H1 (cell line): ENCODE data around the gene NARS2. TPM values are rescaled to one million over a fixed set of nuclear protein-coding genes. Genes with fewer than 3 reads are reported as not detected.
A peak's percentile ranks its signal among the peaks of the same experiment; 100 is the strongest.

Experiments used
- CTCF ChIA-PET: fragments of 300-600 bp; sonication (Branson Sonifier 250); formaldehyde crosslinking; loops from one replicate; lab custom pipeline; 2021; ENCODE audit not compliant: partially characterized antibody; lab: Charles Lee
- POLR2A ChIA-PET: fragments of 300-600 bp; sonication (Branson Sonifier 250); formaldehyde crosslinking; loops from one replicate; lab custom pipeline; 2021; ENCODE audit warnings: inconsistent platforms; ENCODE audit not compliant: partially characterized antibody; lab: Charles Lee
- DNase-seq, 2 experiments: peaks; one replicate each; pipeline versions ENCODE4 v3.0.0 to v3.0.0-alpha.2; 2010 to 2022; ENCODE audit warnings: low spot score in 2 of 2, low read depth in 1 of 2, mixed read lengths in 1 of 2
- FAIRE-seq: peaks from 2 replicates; lab custom pipeline; 2011; peaks lifted over from hg19 to GRCh38; lab: Jason Lieb, UNC
- H2AFZ ChIP-seq: 2 replicates; pipeline ENCODE4 v1.8.1; 2012; ENCODE audit warnings: low read length, inconsistent platforms
- H2AK5ac ChIP-seq: 2 replicates; pipeline ENCODE4 v1.6.1; 2013; ENCODE audit warnings: low read depth, low read length
- H2BK120ac ChIP-seq: replicated peaks from 2 replicates; pipeline ENCODE3; 2013; ENCODE audit warnings: low read depth, low read length, inconsistent platforms
- H2BK12ac ChIP-seq: 2 replicates; pipeline ENCODE4 v1.6.1; 2013; ENCODE audit warnings: low read depth, low read length
- H2BK15ac ChIP-seq: 2 replicates; pipeline ENCODE4 v1.6.1; 2013; ENCODE audit warnings: low read length
- H2BK20ac ChIP-seq: 2 replicates; pipeline ENCODE4 v1.6.1; 2013; ENCODE audit warnings: low read length
- H2BK5ac ChIP-seq: 2 replicates; pipeline ENCODE4 v1.6.1; 2013; ENCODE audit warnings: low read depth, low read length
- H3K14ac ChIP-seq: 2 replicates; pipeline ENCODE4 v1.6.1; 2013; ENCODE audit warnings: inconsistent platforms; ENCODE audit not compliant: insufficient read length
- H3K18ac ChIP-seq: 2 replicates; pipeline ENCODE4 v1.6.1; 2013; ENCODE audit warnings: low read length; ENCODE audit errors: extremely low read depth
- H3K23ac ChIP-seq: 2 replicates; pipeline ENCODE4 v1.6.1; 2013; ENCODE audit warnings: inconsistent platforms; ENCODE audit not compliant: insufficient read length
- H3K23me2 ChIP-seq: 2 replicates; pipeline ENCODE4 v1.6.1; 2013; ENCODE audit warnings: low read depth, low read length
- H3K27ac ChIP-seq: 2 replicates; pipeline ENCODE4 v1.6.1; 2011; ENCODE audit warnings: low read depth, low read length, inconsistent platforms
- H3K27me3 ChIP-seq, 4 experiments: replicated peaks in 1 of 4; 1 replicate in 1 of 4; 2 replicates in 3 of 4; pipeline versions ENCODE4 v1.6.1 to v1.8.1; 2011 to 2013; ENCODE audit warnings: low read length in 3 of 4, mild to moderate bottlenecking in 3 of 4, inconsistent platforms in 2 of 4, mixed read lengths in 2 of 4, moderate library complexity in 1 of 4; ENCODE audit not compliant: control insufficient read depth in 3 of 4, insufficient read depth in 3 of 4; ENCODE audit errors: extremely low read depth in 1 of 4
- H3K36me3 ChIP-seq, 4 experiments: 2 replicates each; pipeline versions ENCODE4 v1.6.1 to v1.8.1; 2011 to 2013; ENCODE audit warnings: mild to moderate bottlenecking in 4 of 4, low read length in 3 of 4, moderate library complexity in 2 of 4, control low read depth in 1 of 4, inconsistent platforms in 1 of 4; ENCODE audit not compliant: insufficient read depth in 4 of 4, control insufficient read depth in 2 of 4
- H3K4ac ChIP-seq: replicated peaks from 2 replicates; pipeline ENCODE3; 2013; ENCODE audit warnings: low read length, low read depth, mixed read lengths, inconsistent platforms; ENCODE audit not compliant: insufficient read length
- H3K4me1 ChIP-seq, 4 experiments: replicated peaks in 1 of 4; 1 replicate in 1 of 4; 2 replicates in 3 of 4; pipeline versions ENCODE4 v1.6.1 to v1.8.1; 2011 to 2013; ENCODE audit warnings: low read length in 3 of 4, inconsistent platforms in 2 of 4, mixed read lengths in 1 of 4; ENCODE audit not compliant: insufficient read depth in 4 of 4, control insufficient read depth in 3 of 4
- H3K4me2 ChIP-seq, 2 experiments: 2 replicates each; pipeline versions ENCODE4 v1.6.1 to v1.8.1; 2011 to 2013; ENCODE audit warnings: low read depth in 2 of 2, low read length in 2 of 2, control low read depth in 1 of 2, inconsistent platforms in 1 of 2, mild to moderate bottlenecking in 1 of 2; ENCODE audit not compliant: insufficient read depth in 1 of 2
- H3K4me3 ChIP-seq, 4 experiments: fragments of 200-600, 300-600 bp in 1 of 4; sonication (generic), shearing (Covaris generic), sonication (Bioruptor Twin) in 1 of 4; 2 replicates each; pipeline versions ENCODE4 v1.5.1 to v1.8.1; 2011 to 2016; ENCODE audit warnings: low read length in 4 of 4, low read depth in 3 of 4, control low read depth in 2 of 4, inconsistent platforms in 2 of 4, mild to moderate bottlenecking in 2 of 4, mixed read lengths in 1 of 4, moderate library complexity in 1 of 4; ENCODE audit not compliant: insufficient read depth in 2 of 4; ENCODE audit errors: extremely low read depth in 1 of 4
- H3K56ac ChIP-seq: replicated peaks from 2 replicates; pipeline ENCODE3; 2013; ENCODE audit warnings: low read depth, mild to moderate bottlenecking, mixed read lengths, low read length, inconsistent platforms; ENCODE audit not compliant: insufficient read length
- H3K79me1 ChIP-seq: 2 replicates; pipeline ENCODE4 v1.6.1; 2013; ENCODE audit warnings: low read depth, low read length, control low read depth
- H3K79me2 ChIP-seq, 2 experiments: 2 replicates each; pipeline versions ENCODE4 v1.6.1 to v1.8.1; 2012 to 2013; ENCODE audit warnings: low read length in 2 of 2, mild to moderate bottlenecking in 2 of 2, inconsistent platforms in 1 of 2; ENCODE audit not compliant: insufficient read depth in 2 of 2, control insufficient read depth in 1 of 2
- H3K9ac ChIP-seq, 4 experiments: replicated peaks in 1 of 4; 1 replicate in 1 of 4; 2 replicates in 3 of 4; pipeline versions ENCODE4 v1.6.1 to v1.8.1; 2011 to 2013; ENCODE audit warnings: low read depth in 3 of 4, low read length in 3 of 4, control low read depth in 2 of 4, mild to moderate bottlenecking in 2 of 4, moderate library complexity in 2 of 4, inconsistent platforms in 1 of 4; ENCODE audit errors: extremely low read depth in 1 of 4
- H3K9me3 ChIP-seq, 2 experiments: 2 replicates each; pipeline versions ENCODE4 v1.6.1 to v1.8.1; 2012 to 2013; ENCODE audit warnings: mild to moderate bottlenecking in 2 of 2, moderate library complexity in 2 of 2, control low read depth in 1 of 2, inconsistent platforms in 1 of 2, low read depth in 1 of 2, low read length in 1 of 2, mixed read lengths in 1 of 2; ENCODE audit not compliant: insufficient read depth in 2 of 2
- H4K20me1 ChIP-seq, 2 experiments: replicated peaks in 1 of 2; 2 replicates each; pipeline versions ENCODE3 to v1.8.1; 2011 to 2013; ENCODE audit warnings: inconsistent platforms in 2 of 2, low read length in 2 of 2, mild to moderate bottlenecking in 1 of 2; ENCODE audit not compliant: insufficient read depth in 2 of 2, control insufficient read depth in 1 of 2
- H4K5ac ChIP-seq: 2 replicates; pipeline ENCODE4 v1.6.1; 2013; ENCODE audit warnings: low read length, low read depth, mixed read lengths, inconsistent platforms; ENCODE audit not compliant: insufficient read length
- H4K8ac ChIP-seq: 2 replicates; pipeline ENCODE4 v1.8.0; 2013; ENCODE audit warnings: mild to moderate bottlenecking, moderate library complexity, low read length, inconsistent platforms; ENCODE audit not compliant: insufficient read depth; ENCODE audit errors: extremely low read depth
- H4K91ac ChIP-seq: replicated peaks from 2 replicates; pipeline ENCODE3; 2013; ENCODE audit warnings: low read length, mixed read lengths, inconsistent platforms; ENCODE audit not compliant: insufficient read length
- RAD21 ChIP-seq, 2 experiments: IDR thresholded peaks in 1 of 2; conservative IDR thresholded peaks in 1 of 2; 2 replicates each; pipeline ENCODE4 v1.6.1; 2011; ENCODE audit warnings: low read depth in 2 of 2, low read length in 2 of 2, improper control_type of control experiment in 1 of 2, inconsistent platforms in 1 of 2, mild to moderate bottlenecking in 1 of 2, moderate library complexity in 1 of 2
- SUZ12 ChIP-seq: fragments of 200-600 bp; sonication (generic); IDR thresholded peaks from 2 replicates; pipeline ENCODE4 v1.6.1; 2012; ENCODE audit warnings: mild to moderate bottlenecking, inconsistent platforms, low read length, moderate library complexity, mixed read lengths
- WGBS, 2 experiments: shearing (Covaris generic) in 1 of 2; methylation state at CpG; one replicate each; pipeline versions ENCODE4 v1.1.6 to v1.1.7; 2013 to 2015; ENCODE audit warnings: low lambda C conversion rate in 2 of 2, mixed read lengths in 2 of 2, inconsistent platforms in 1 of 2, low coverage in 1 of 2, missing lambda C conversion rate in 1 of 2; ENCODE audit not compliant: insufficient replicate concordance in 2 of 2, insufficient coverage in 1 of 2, insufficient read length in 1 of 2; ENCODE audit errors: extremely low coverage in 1 of 2, missing lambda C conversion rate in 1 of 2; 5-methylcytosine and 5-hydroxymethylcytosine counted together
- polyA plus RNA-seq, 7 experiments: library from polyadenylated mRNA; depleted of rRNA in 3 of 7; stranded (reverse) in 5 of 7; unstranded in 2 of 7; fragments of >200 nt in 5 of 7; fragments of 200-250 nt in 2 of 7; gene quantifications; 1 replicate in 5 of 7; 2 replicates in 1 of 7; 4 replicates in 1 of 7; pipeline versions ENCODE4 v1.2.1 to v1.2.3, GENCODE V29; 2011 to 2013; ENCODE audit warnings: missing spikeins in 2 of 7, mixed read lengths in 2 of 7
- total RNA-seq: library from RNA; stranded (reverse); fragmentation: NEBNext Ultra II Directional; extraction: Animal tissue kit (Norgen Biotek cat#: 25700); gene quantifications from 2 replicates; pipeline ENCODE4 v1.2.1, GENCODE V29; 2021
- TF ChIP-seq, protein P1 (sequence below), 3 experiments: IDR thresholded peaks; 1 replicate in 2 of 3; 2 replicates in 1 of 3; pipeline versions ENCODE4 v1.5.1 to v1.6.1; 2011; ENCODE audit warnings: low read length in 3 of 3, mild to moderate bottlenecking in 3 of 3, inconsistent platforms in 2 of 3, low read depth in 1 of 3, moderate library complexity in 1 of 3; ENCODE audit not compliant: insufficient read depth in 1 of 3; ENCODE audit errors: control extremely low read depth in 1 of 3

NARS2 gene
- total and polyA plus RNA-seq, 2 of the 8 experiments (the other 6 are each of a cell fraction or from before 2014, with no cell fraction given): 26.2 to 51.6 TPM

- H2BK15ac ChIP-seq: no peak overlapping the region
- H4K20me1 ChIP-seq: peaks cover 0 to 2% of the 10 kb centered on the region in 2 experiments
- H3K9me3 ChIP-seq: peaks cover 3 to 8% of the 10 kb centered on the region in 2 experiments; a peak in 1 of 4 replicates
- TF ChIP-seq, protein P1, sequence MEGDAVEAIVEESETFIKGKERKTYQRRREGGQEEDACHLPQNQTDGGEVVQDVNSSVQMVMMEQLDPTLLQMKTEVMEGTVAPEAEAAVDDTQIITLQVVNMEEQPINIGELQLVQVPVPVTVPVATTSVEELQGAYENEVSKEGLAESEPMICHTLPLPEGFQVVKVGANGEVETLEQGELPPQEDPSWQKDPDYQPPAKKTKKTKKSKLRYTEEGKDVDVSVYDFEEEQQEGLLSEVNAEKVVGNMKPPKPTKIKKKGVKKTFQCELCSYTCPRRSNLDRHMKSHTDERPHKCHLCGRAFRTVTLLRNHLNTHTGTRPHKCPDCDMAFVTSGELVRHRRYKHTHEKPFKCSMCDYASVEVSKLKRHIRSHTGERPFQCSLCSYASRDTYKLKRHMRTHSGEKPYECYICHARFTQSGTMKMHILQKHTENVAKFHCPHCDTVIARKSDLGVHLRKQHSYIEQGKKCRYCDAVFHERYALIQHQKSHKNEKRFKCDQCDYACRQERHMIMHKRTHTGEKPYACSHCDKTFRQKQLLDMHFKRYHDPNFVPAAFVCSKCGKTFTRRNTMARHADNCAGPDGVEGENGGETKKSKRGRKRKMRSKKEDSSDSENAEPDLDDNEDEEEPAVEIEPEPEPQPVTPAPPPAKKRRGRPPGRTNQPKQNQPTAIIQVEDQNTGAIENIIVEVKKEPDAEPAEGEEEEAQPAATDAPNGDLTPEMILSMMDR (IDR thresholded peaks at IDR 0.05; ENCODE audit: control extremely low read depth in 1 of 3, insufficient read depth in 1 of 3, low read depth in 1 of 3, low read length in 3 of 3): peak in 1 of 3 experiments; percentile 32; a peak in 2 of 4 replicates
- TF ChIP-seq RAD21 (IDR thresholded peaks at IDR 0.05 in 1 of 2, conservative IDR thresholded peaks at IDR 0.05 in 1 of 2; ENCODE audit: low read depth in 2 of 2, low read length in 2 of 2) (peak in 1 of 2 experiments; percentile 5; a peak in 1 of 4 replicates), SUZ12 (no peak)
- H4K8ac ChIP-seq: no peak overlapping the region
- ChIA-PET POLR2A (no interaction called here), CTCF (interaction anchor here (0.7 to 3.2 kb wide), 15 partner anchors 9 to 208 kb away, joined by 3 to 27 read pairs (median 4); no protein-coding TSS in a partner anchor)
- no peak overlapping the region for H3K4me2 ChIP-seq
- FAIRE-seq: no peak
- no peaks in the 10 kb centered on the region for H3K79me1 ChIP-seq
- H2BK12ac ChIP-seq: no peak overlapping the region
- H3K4me3 ChIP-seq: no peak overlapping the region
- peaks cover 0 to 11% of the 10 kb centered on the region in 2 experiments; a peak in 2 of 4 replicates for H3K79me2 ChIP-seq
- 90% methylated on average over 14 of the region's 14 CpGs; no CpG with 5 or more reads in 1 of the 2 experiments for WGBS, 2 experiments
- no peak overlapping the region for H2BK5ac ChIP-seq
- peaks cover 0 to 10% (median 7%) of the 10 kb centered on the region in 4 experiments; a peak in 4 of 7 replicates for H3K27me3 ChIP-seq
- no peak overlapping the region for H3K23ac ChIP-seq
- H2BK20ac ChIP-seq: no peak overlapping the region
- H2AK5ac ChIP-seq: no peak overlapping the region
- H3K36me3 ChIP-seq: no peaks in the 10 kb centered on the region
- H4K91ac ChIP-seq: no peak overlapping the region
- H3K4me1 ChIP-seq: peaks cover 0 to 14% (median 4%) of the 10 kb centered on the region in 4 experiments; a peak in 5 of 7 replicates
- no peak for DNase-seq
- H3K27ac ChIP-seq: no peak overlapping the region
- H2AFZ ChIP-seq: no peak overlapping the region
- H3K4ac ChIP-seq: no peak overlapping the region
- no peak overlapping the region for H3K56ac ChIP-seq
- no peak overlapping the region for H2BK120ac ChIP-seq
- H3K14ac ChIP-seq: no peak overlapping the region
- H3K23me2 ChIP-seq: peaks cover 10% of the 10 kb centered on the region; the same call in 1 of the 2 replicates
- H3K9ac ChIP-seq: no peak overlapping the region
- H3K18ac ChIP-seq: no peak overlapping the region
- H4K5ac ChIP-seq: no peak overlapping the region
Observed at GRCh38 chr11:78414321-78415051, 160.2 kb downstream of the NARS2 start.
